KOPT-K1 (cell line): ENCODE data around the gene BCAN.

ENCODE experiments used
- H3K27ac ChIP-seq: fragments of 200-600 bp; sonication (generic); 2 replicates; pipeline ENCODE4 v1.5.1; 2016; ENCODE audit warnings: antibody characterized with exemption, mild to moderate bottlenecking, low read depth, low read length; ENCODE audit not compliant: poor library complexity, severe bottlenecking
- H3K36me3 ChIP-seq: fragments of 200-600 bp; sonication (generic); 2 replicates; pipeline ENCODE4 v1.5.1; 2017; ENCODE audit warnings: antibody characterized with exemption, mild to moderate bottlenecking, low read length, moderate library complexity; ENCODE audit not compliant: insufficient read depth
- H3K9me3 ChIP-seq: fragments of 200-600 bp; sonication (generic); 2 replicates; pipeline ENCODE4 v1.5.1; 2017; ENCODE audit warnings: antibody characterized with exemption, low read length, mild to moderate bottlenecking; ENCODE audit not compliant: insufficient read depth, poor library complexity, severe bottlenecking

BCAN gene

DNA sequence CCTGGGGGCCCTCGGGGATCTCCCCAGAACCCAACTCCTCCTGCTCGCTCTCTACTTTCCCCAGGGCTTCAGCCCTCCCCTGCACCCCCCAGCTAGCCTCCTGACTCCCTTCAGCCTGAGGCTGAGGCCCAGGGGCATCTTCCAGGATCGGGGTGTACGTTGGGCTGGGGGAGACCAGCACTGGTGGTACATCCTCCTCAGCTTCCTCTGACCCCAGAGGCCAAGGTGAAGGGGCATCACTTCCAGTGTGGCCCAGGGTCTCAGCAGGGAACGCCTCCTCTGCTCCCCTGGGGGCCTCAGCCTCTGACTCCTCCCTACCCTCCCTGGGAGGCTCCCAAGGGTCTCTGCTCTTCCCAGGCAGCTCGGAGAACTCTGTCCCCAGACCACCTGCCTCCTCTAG lies 28.4 kb downstream of the BCAN start:
- Histone ChIP-seq H3K27ac (no peak overlapping the region), H3K9me3 (no peaks in the 10 kb centered on the region), H3K36me3 (no peaks in the 10 kb centered on the region)

DNA sequence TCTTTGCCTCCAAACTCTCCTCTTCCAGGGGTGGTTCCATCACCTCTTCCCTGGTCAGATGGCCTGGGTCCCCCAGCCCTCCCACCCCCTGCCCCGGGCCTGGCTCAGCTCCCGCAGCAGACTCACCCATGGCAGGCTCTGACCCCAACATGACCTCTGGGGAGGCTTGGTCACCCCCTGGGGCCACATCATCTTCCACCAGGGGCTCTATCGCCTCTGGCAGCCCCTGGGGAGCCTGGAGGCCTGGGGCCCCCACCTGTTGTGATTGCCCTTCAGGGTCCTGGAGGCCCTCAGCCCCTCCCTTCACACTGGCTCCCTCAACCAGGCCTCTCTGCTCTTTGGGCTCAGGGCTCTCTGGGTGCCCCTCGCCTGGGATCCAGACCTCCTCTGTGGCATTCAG lies 28.9 kb downstream of the BCAN start:
- Histone ChIP-seq H3K27ac (no peak overlapping the region), H3K9me3 (no peaks in the 10 kb centered on the region), H3K36me3 (no peaks in the 10 kb centered on the region)

DNA sequence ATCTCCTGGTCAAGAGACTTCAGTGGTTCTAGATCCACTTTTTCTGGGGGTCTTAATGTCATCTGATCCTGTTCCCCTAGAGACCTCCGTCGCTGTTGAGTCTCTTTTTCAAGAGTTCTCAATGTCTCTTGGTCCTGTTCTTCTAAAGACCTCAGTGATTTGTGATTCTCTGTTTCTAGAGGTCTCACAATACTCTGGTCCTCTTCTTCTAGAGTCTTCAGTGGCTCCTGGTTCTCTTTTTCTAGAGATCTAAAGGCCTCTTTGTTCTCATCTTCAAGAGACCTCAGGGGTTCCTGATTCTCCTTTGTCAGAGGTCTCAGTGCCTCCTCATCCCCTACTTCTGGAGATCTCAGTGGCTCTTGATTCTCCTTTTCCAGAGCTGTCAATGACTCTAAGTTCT lies 29.9 kb downstream of the BCAN start:
- no peaks in the 10 kb centered on the region for H3K36me3 ChIP-seq

DNA sequence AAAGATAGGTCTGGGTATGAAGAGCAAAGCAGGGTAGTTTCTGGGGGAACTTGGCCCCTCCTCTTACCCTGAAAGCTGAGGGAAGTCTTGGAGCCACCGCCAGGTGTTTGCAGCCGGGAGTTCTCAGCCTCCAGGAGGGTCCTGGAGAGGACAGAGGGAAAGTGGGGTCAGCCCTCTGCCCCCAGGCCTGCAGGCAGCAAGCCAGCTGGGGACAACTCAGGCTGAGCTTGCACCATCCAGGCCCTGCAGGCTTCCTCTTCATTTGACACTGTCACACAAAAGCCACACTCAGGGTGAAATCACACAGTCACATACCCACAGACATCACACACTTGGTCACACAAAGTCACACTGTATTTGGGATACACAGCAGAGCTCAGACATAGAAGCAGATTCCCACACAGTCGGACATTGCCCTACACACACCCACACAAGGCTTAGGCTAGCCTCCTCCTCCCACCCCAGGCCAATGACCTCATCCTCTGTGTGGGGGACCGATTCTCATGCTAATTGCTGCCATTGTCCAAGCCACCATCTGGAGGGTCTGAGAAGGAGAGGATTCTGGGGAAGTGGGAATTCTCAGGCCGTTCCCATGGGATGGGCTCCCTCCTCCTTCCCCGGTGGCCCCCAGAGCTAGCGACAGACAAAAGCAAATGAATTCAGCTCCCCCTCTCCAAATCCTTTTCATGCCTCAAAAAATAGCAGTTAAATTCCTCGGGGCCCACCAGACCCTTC lies 31.6 kb downstream of the BCAN start:
- no peak overlapping the region for H3K27ac ChIP-seq
- H3K9me3 ChIP-seq: no peaks in the 10 kb centered on the region
- no peaks in the 10 kb centered on the region for H3K36me3 ChIP-seq

More for the DNA sequence above, 29.9 kb downstream of the BCAN start:
- H3K9me3 ChIP-seq: no peaks in the 10 kb centered on the region
- H3K27ac ChIP-seq: no peak overlapping the region

DNA sequence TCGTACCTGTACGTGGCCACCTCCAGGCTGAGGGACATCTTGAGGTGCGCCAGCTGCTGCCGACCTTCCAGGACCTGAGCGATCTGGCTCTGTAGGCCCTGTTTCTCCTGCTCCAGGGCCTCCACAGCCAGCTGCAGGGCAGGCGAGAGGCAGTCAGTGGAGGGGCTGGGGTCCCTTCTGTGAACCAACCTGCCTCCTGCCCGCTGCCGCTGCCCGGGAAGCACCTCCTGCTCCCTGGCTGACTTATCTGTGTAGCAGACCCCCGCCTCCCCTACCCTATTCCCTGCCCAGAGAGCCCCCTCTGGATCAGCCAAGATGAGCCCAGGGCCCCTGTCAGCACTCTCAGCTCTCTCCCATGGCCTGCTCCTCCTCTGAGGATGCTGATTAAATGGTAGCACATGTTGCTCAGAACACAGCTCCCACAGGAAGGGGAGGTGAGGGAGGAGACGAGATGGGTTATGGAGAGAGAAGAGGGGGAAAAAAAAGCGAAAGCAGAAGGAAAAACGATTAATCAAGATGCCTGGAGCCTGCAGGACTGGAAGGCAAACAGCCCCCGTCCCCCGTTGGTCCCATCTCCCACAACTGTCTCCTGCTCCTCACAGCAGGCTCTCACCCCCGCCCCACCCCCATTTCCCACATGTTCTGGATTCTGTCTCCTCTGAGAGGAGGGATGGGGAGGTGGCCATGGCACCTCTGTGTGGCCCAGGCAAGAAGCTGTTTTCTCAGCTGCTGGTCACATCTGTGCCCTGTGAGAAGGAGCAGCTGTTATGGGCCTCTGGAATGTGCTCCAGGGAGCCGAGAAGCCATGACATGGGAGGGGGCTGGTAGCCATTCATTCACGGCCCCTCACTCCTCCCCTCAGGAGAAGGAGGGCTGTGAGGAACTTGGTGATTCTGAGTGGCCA lies 33.5 kb downstream of the BCAN start:
- H3K27ac ChIP-seq: no peak overlapping the region
- H3K9me3 ChIP-seq: no peaks in the 10 kb centered on the region
- no peaks in the 10 kb centered on the region for H3K36me3 ChIP-seq

DNA sequence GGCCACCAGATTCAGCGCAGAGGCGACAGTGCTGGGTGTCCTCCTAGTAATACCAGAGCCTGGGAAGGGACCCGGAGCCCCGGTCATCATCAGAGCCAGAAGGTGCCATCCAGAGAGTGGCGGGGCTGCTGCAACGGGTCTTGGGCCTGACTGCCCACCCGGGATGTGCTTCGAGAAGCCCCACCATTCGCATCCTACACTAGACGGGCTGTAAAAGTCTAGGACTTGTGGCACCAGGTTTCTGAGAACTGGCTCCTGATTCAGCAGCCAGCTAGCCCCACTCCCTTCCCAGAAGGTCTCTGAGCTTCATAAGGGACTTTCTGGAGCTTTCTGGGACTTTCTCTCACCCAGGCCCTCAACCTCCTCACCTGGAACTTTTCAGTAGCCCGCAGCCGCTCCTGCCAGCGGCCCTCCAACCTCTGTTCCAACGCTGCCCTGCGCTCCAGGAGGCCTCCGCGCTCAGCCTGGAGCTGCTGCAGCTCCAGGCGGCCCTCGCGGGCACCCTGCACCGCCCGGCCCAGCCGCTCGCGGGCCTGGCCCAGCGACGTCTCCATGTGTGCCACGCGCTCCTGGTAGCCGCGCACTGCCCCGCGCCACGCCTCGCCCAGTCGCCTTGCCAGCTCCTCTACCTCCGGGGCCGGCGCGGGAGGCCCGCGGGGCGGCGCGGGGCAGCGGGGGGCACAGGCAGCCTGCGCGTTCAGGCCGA lies 34.4 kb downstream of the BCAN start:
- H3K27ac ChIP-seq: no peak overlapping the region
- no peaks in the 10 kb centered on the region for H3K36me3 ChIP-seq
- no peaks in the 10 kb centered on the region for H3K9me3 ChIP-seq

DNA sequence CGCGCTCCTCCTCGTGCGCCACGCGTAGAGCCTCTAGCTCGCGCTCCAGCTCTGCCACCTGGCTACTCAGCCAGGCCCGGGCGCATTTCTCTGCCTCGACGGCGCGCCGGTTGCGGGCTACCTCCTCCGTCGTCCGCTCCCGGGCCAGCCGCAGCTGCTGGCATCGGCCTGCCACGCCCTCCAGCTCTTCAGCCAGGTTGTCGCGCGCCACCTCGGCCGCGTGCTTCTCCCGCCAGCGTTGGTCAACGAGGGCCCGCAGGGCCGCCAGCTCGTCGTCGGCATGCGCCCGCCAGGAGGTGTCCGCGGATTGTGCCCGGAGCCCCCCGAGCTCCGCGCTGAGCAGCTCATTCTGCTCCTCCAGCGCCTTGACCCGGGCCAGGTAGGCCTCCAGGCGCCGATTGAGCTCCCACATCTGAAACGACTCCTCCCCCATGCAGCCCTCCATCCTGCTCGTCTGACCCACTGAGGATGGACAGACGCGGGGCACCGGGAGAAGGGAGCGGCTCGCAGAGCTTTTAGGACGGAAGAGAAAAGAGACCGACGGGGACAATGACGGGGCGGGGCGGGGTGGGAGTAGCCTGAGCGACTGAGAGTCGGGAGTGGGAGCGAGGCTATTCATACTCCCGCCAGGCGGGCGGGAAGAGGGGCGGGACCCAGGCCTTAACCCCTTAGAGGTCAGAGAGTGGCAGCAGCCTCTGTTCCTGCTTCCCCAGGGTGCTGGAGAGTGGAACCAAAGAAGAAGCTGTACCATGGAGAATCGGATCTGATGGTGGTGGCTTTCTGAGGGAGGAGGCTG lies 35.1 kb downstream of the BCAN start, which contains the start of gene NES:
Gene NES, minus strand, starts transcription at position 588 of the 796 bp plus-strand sequence. Its CDS starts 143 bp downstream, at position 445.
- no peaks in the 10 kb centered on the region for H3K36me3 ChIP-seq
- H3K27ac ChIP-seq: no peak within 1 kb of the TSS
- H3K9me3 ChIP-seq: no peaks in the 10 kb centered on the region

DNA sequence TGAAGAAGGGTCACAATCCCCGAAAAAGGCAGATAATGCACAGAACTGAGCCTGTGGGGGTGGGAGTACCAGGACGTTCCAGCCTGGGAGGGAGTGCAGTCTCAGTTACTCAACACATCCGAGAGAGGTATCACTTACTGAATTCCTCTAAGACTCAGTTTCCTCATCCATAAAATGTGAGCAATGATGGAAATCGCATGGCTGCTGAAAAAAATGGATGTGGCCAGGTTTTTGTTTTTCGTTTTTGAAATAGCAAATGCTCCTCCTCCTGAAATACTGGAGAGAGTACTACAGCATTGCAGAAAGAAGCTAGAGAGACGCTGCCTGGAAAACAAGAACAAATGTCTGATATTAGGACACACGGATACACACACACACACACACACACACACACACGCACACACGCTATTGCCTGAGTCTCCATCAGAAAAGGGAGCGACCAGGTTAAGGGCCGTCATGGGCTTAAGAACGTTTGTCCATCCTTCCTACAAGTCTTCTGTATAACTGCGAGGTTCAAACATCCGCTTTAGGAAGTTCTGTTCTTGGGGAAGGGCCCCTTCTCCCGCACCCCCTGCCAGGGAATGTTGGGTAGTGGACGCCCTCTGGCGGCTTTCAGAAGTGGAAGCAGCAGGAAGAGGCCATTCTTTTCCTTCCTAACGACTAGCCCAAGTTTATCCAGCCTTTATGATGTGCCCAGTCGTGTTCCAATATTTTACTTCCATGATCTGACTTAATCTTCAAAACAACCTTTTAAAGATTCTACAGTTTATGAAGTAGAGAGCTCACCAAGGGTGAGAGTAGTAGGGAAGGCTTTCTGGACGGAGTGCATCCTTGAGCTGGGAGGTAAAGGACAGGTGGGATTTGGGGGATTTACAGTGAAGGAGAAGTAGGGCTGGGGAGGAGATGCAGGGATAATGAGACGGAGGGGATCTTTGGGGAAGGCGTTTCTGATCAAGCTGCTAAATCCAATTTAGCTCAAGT lies 36.0 kb downstream of the BCAN start:
- Histone ChIP-seq H3K36me3 (no peaks in the 10 kb centered on the region), H3K9me3 (no peaks in the 10 kb centered on the region), H3K27ac (no peak overlapping the region)

DNA sequence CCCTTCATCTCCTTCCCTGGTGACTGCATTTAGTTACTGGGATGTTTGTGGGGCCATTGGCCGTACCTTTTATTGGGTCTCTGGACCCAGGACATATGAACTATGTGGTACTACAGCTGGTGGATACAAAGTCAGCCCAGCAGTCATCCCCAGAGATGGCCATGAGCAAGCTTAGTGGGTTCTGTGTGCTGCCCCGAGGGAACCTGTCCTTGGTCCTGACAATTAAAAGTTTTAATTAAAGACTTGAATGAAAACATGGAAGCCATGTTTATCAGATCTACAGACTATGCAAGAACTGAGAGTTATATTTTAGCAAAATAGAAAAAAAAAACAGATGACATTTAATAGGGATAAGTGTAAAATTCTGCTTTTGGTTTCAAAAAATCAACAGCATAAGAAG lies 38.1 kb downstream of the BCAN start:
- Histone ChIP-seq H3K9me3 (no peaks in the 10 kb centered on the region), H3K36me3 (no peaks in the 10 kb centered on the region), H3K27ac (no peak overlapping the region)

DNA sequence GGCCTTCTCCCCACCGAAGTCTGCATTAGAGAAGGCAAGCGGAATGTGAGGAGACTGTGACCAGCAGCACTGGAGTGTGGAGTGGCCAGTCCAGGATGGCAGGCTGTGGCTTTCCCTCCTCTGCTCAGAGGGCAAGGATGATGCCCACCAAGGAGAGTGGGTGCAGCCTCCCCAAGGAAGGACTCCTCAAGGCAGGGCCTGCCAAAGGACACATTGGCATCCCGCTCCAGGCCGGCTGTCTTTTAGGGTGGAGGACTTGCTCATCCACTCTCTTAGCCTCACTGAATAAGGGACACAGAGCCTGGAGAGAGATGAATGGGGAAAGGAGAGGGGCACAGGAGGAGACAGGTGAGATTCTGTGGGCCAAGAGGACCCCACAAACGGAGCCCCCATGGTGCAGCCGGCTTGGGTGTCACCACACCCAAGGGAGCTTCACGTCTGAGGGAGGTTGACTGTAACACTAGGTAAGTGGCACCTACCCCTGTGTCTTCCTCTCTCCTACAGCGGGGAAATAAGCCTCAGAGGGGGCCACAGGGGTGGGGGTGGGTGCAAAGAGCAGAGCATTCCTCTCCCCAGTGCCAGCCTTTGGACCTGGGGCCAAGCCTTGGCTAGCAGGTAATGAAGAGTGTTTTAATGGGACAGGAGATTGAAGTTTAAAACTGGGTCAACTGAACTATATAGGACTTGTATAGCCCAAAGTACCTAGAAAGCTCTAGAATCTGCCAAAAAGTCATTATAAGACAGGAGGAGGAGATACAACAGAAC lies 39.5 kb downstream of the BCAN start:
- Histone ChIP-seq H3K27ac (no peak overlapping the region), H3K36me3 (no peaks in the 10 kb centered on the region), H3K9me3 (no peaks in the 10 kb centered on the region)

DNA sequence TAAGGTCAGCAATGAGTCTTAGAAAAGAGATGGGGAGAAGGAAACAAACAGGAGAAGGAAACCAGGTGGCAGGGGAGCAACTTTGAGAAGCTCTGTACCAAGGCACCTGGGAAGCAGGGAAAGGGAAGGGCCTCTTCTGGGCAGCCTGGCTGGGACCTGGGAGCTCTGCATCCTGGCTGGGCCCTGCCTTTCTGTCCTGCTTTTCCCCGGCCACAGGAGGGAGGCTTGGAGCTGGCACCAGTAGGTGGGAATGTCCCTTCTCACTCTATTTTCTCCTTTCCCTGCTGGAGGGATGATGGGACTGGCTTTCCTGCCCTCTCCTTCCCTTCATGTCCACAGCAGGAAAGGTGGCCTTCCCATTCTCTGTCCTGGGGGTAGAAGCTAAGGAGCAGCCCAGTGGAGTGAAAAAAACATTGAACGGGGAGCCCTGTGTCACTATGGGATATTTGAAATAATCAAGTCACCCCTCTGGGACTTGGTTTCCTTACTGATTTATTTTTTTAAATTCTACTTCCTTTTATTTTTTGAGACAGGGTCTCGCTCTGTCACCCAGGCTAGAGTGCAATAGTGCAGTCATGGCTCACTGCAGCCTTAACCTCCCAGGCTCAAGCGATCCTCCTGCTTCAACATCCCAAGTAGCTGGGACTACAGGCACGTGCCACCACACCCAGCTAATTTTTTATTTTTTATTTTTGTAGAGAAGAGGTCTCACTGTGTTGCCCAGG lies 40.4 kb downstream of the BCAN start:
- Histone ChIP-seq H3K27ac (no peak overlapping the region), H3K36me3 (no peaks in the 10 kb centered on the region), H3K9me3 (no peaks in the 10 kb centered on the region)

DNA sequence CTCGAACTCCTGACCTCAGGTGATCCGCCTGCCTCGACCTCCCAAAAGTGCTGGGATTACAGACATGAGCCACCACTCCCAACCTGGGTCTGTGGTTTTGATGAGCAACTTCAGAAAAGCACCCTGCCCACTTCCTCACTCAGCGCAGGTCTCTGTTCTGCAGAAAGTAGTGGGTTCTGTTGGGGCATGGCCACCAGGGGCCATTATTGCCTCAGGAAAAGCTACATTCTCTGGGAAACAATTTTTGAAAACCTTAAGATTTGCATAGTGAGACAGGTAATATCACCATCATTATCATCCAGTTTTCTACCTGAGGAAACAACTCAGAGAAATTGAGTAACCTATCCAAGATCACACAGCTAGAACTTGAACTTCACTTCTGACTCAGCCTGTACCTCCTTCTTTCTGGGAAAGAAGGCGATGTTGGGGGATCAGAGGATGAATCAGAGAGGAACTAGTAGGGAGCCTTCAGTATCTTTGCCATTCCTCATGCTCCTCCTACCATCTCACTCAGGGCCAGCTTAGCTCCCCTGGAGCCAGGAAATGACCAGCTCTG lies 42.4 kb downstream of the BCAN start:
- no peaks in the 10 kb centered on the region for H3K9me3 ChIP-seq
- no peaks in the 10 kb centered on the region for H3K36me3 ChIP-seq
- H3K27ac ChIP-seq: no peak overlapping the region
